Adipocyte (in vitro differentiated cells): ENCODE results near the gene ARID4A.
"Not testable (repeated sequence)": the region's sequence is repeated elsewhere in the genome, so short reads cannot be mapped to it uniquely, and the experiment has no call there.

ENCODE experiments used
- DNase-seq: peaks from one replicate; pipeline ENCODE4 v3.0.0-alpha.2; 2015; ENCODE audit warnings: low read depth
- H3K27me3 ChIP-seq: replicated peaks from 2 replicates; pipeline ENCODE4 v1.7.0; 2013; ENCODE audit warnings: mild to moderate bottlenecking, low read length, moderate library complexity; ENCODE audit not compliant: control insufficient read depth, insufficient read depth
- H3K36me3 ChIP-seq: 2 replicates; pipeline ENCODE4 v1.7.0; 2013; ENCODE audit warnings: low read length, mild to moderate bottlenecking, moderate library complexity; ENCODE audit not compliant: control insufficient read depth, insufficient read depth, severe bottlenecking
- H3K4me1 ChIP-seq: 2 replicates; pipeline ENCODE4 v1.7.0; 2013; ENCODE audit warnings: mild to moderate bottlenecking, low read length, moderate library complexity; ENCODE audit not compliant: control insufficient read depth, insufficient read depth
- H3K4me3 ChIP-seq: 2 replicates; pipeline ENCODE4 v1.7.0; 2013; ENCODE audit warnings: mild to moderate bottlenecking, low read length, moderate library complexity
- H3K9ac ChIP-seq: 2 replicates; pipeline ENCODE4 v1.7.0; 2013; ENCODE audit warnings: mild to moderate bottlenecking, low read length, moderate library complexity
- H3K9me3 ChIP-seq: 2 replicates; pipeline ENCODE4 v1.7.0; 2013; ENCODE audit warnings: mild to moderate bottlenecking, low read length, moderate library complexity; ENCODE audit not compliant: control insufficient read depth

The ARID4A gene

GRCh38 chr14:58415636-58416547, 117.5 kb downstream of the ARID4A start:
- H3K27me3 ChIP-seq: no peaks in the 10 kb centered on the region

GRCh38 chr14:58416934-58417333, 118.6 kb downstream of the ARID4A start:
- peaks cover 74% of the 10 kb centered on the region for H3K36me3 ChIP-seq
- not testable (repeated sequence) for DNase-seq, H3K27me3 ChIP-seq, H3K4me3 ChIP-seq, H3K4me1 ChIP-seq, H3K9me3 ChIP-seq, H3K9ac ChIP-seq

More at GRCh38 chr14:58415636-58416547, 117.5 kb downstream of the ARID4A start:
- no peak for DNase-seq
- H3K4me1 ChIP-seq: no peaks in the 10 kb centered on the region
- no peak overlapping the region for H3K9ac ChIP-seq
- no peaks in the 10 kb centered on the region for H3K9me3 ChIP-seq
- H3K4me3 ChIP-seq: no peak overlapping the region
- peaks cover 75% of the 10 kb centered on the region for H3K36me3 ChIP-seq
